Central memory CD8-positive, alpha-beta T cell (primary cell): ENCODE results near the gene APBA3.
A peak's percentile ranks its signal among the peaks of the same experiment; 100 is the strongest.
"Not testable (repeated sequence)": the region's sequence is repeated elsewhere in the genome, so short reads cannot be mapped to it uniquely, and the experiment has no call there.

ENCODE experiments used
- ATAC-seq: fragments of 150-1000 bp; cut with Tn5 transposase; replicated peaks from 2 replicates; pipeline ENCODE4 v1.10.0; 2022; ENCODE audit warnings: mild to moderate bottlenecking, moderate FRiP score, moderate number of reproducible peaks; ENCODE audit not compliant: poor library complexity, severe bottlenecking; ENCODE audit errors: extremely low read depth
- DNase-seq, 2 donors: peaks; one replicate each; pipeline ENCODE4 v3.0.0; 2021; ENCODE audit warnings: low spot score in 2 of 2
- H3K27ac Mint-ChIP-seq: one replicate; pipeline ENCODE4 v1.8.0; 2022; ENCODE audit warnings: low read depth, mild to moderate bottlenecking, moderate library complexity, mixed read lengths
- H3K27me3 Mint-ChIP-seq: one replicate; pipeline ENCODE4 v1.8.0; 2022; ENCODE audit warnings: mixed read lengths
- H3K36me3 Mint-ChIP-seq: one replicate; pipeline ENCODE4 v1.8.0; 2022; ENCODE audit warnings: mild to moderate bottlenecking, moderate library complexity, mixed read lengths; ENCODE audit not compliant: insufficient read depth
- H3K4me1 Mint-ChIP-seq: one replicate; pipeline ENCODE4 v1.8.0; 2022; ENCODE audit warnings: mixed read lengths
- H3K4me3 Mint-ChIP-seq: one replicate; pipeline ENCODE4 v1.8.0; 2022; ENCODE audit warnings: mild to moderate bottlenecking, moderate library complexity, mixed read lengths
- H3K9me3 Mint-ChIP-seq: one replicate; pipeline ENCODE4 v1.8.0; 2022; ENCODE audit warnings: mixed read lengths

APBA3 gene

DNA sequence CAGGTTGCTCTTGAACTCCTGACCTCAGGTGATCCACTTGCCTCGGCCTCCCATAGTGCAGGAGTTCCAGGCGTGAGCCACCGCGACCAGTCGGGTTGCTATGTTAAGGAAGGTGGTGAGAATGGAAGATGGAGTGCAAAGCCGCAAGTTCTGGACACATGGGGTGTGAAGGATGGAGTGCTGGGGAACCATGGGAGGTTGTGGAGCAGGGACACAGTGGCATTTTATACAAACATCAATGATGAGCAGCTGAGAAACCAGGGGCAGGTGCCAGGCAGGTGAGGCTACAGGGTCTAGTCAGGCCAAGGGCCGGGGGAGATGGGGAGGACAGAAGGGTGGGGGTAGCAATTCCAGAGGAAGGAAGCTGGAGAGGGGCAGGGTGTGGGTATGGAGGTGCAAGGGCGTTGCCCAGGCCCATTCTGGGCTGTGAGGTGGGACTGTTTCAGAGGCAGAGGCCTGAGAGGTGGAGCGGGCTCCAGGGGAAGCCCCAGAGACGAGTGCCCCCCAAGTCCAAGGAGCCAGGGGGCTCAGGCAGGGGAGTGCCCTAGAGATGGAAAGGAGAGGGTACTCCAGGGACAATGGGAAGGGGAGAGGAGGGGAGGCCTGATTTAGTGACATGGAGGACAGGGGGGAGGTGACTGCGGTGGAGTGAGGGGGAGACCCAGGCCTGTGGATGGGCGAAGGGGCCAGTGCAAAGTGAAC lies 12.5 kb upstream of the APBA3 start:
- no peaks in the 10 kb centered on the region for H3K9me3 Mint-ChIP-seq

DNA sequence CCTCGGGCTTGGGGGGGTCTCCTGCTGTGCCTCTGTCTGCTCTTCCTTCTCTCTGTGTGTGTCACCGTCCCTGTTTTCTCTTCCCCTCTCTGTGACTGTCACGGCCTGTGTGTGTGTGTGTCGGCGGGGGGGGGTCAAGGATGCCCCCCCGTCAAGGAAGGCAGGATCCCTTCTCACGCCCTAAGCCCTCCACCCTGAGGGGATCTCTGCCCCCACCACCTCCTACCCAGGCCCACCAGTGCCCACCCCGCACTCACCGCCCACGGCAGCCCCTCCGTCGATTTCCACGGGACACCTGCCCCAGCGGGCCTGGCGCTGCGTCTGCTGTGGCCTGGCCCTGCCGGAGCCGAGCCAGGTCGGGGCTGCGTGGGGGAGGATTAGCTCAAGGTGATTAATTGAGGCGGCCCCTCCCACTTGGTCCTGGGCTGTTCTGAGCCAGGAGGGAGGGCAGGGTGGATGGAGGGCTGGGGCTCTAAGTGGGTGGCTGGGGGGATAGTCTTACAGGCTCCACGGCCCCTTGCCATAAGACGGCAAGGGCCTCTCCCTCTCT lies 10.5 kb upstream of the APBA3 start, which contains the start of gene RAX2:
RAX2 (minus strand) TSS at position 323 of the 550 bp plus-strand sequence. CDS start 486 bp downstream, outside the sequence.
- no peaks in the 10 kb centered on the region for H3K9me3 Mint-ChIP-seq
- H3K4me1 Mint-ChIP-seq, result peaks cover 17% of the 10 kb centered on the region
- no peak within 1 kb of the TSS for H3K4me3 Mint-ChIP-seq
- peaks cover 7% of the 10 kb centered on the region for H3K36me3 Mint-ChIP-seq
- DNase-seq (no peak), ATAC-seq (no peak)
- no peaks in the 10 kb centered on the region for H3K27me3 Mint-ChIP-seq
- peak within 1 kb of the TSS; percentile 12 for H3K27ac Mint-ChIP-seq

More for the DNA sequence above, 12.5 kb upstream of the APBA3 start:
- H3K36me3 Mint-ChIP-seq, result peaks cover 5% of the 10 kb centered on the region
- ATAC-seq (no peak), DNase-seq (no peak)
- H3K27me3 Mint-ChIP-seq, result no peaks in the 10 kb centered on the region
- H3K27ac Mint-ChIP-seq, result peak overlapping the region; percentile 40
- peaks cover 14% of the 10 kb centered on the region for H3K4me1 Mint-ChIP-seq
- no peak overlapping the region for H3K4me3 Mint-ChIP-seq

DNA sequence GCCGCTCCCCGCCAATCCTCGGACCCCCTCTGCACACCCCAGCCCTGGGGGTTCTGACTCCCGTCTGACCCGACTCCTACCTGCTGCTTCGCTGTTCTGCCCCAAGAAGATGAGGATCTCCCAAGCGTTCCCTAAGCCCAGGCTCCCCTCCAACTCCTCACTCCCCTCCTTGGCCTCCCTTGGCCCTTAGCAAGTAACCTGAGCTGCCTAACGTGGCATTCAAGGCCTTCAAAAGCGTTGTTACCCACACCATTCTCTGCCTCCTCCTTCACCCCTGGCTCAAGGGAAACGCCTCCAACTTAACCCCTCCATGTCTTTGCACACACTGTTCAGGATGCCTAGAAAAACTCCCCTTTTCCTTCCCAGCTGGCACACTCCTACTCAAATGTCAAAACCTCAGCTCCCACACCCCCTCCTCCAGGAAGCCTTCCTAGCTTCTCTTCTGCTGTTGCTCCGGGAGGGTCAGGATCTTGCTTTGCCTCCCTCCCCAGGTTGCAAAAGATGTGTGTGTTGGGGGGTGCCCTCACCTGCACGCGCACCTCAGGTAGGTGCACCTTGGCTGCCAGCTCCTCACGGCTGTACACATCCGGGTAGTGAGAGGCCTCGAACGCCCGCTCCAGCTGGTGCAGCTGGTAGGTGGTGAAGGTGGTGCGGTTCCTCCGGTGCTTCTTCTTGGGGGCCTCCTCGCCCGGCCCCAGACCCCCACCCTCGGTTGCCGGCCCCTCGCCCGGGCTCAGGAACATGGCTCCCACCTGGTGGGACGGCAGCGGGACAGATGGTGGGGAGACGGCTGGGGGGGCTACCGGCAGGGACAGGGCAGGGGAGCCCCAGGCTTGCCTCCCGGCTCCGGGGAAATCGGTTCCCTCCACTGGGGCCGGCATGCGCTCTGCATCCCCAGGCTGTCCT lies 9.8 kb upstream of the APBA3 start:
- Mint-ChIP-seq H3K27ac (peak overlapping the region; percentile 12), H3K4me1 (peaks cover 23% of the 10 kb centered on the region), H3K27me3 (no peaks in the 10 kb centered on the region), H3K9me3 (no peaks in the 10 kb centered on the region), H3K36me3 (peaks cover 12% of the 10 kb centered on the region), H3K4me3 (no peak overlapping the region)
- ATAC-seq (no peak), DNase-seq (no peak)

DNA sequence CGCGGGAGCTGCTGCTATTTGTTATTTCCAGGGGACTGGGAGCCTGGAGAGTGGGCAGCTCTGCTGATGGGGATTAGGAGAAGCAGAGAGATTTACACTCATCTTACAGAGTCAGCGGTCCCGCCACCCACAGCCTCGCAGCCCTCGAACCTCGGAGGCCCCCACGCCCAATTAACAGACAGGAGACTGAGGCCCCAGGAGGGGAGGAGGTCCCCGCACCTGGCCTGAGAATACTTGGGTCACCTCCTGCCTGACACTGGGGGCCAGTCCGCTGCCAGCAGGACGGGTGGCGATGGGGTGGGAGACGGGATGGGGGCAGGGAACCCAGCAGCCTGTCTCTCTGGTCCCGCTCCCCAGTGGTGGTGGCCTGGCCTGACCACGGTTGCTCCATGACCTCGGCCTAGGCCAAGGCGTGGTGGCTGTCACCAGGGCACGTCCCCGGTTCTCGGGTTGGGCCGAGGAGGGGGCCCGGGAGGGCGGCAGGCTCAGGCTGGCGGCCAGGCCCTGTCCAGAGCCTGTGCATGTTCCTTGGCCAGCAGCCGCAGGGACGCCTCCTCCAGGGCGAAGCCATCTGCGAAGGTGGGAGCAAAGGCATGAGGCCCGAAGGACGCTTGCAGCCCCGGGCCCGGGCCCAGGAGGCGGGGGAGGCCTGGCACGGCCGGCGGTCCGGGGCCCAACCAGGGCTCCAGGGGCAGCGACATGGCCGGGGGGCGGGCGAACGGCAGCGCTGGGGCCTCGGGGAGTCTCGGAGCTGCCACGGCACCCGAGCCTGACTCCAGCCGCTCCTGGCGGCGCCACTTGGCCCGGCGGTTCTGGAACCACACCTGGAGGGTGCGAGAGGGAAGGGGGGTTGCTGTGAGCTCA lies 8.9 kb upstream of the APBA3 start:
- Mint-ChIP-seq H3K4me3 (no peak overlapping the region), H3K27ac (no peak overlapping the region), H3K27me3 (no peaks in the 10 kb centered on the region), H3K36me3 (peaks cover 19% of the 10 kb centered on the region), H3K4me1 (peaks cover 25% of the 10 kb centered on the region), H3K9me3 (no peaks in the 10 kb centered on the region)
- DNase-seq (no peak), ATAC-seq (no peak)

DNA sequence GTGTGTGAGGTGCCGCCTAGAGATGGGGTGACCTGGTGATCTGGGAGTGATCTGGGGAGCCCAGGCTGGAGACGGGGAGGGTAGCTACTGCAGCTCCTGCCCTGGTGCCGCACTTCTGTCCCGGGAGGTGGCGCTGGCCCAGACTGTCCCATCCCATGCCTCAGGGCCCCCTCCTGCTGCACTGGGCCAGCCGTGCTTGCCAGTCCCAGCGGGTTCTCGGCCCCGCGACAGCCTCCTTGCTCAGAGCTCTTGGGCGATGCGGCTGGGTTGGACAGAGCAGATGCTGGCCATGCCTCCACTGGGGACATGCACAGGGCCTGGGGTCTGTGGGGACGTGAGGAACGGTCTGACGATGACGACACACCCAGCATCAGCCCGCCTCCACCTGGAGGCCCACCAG lies 8.0 kb upstream of the APBA3 start:
- Mint-ChIP-seq H3K27ac (no peak overlapping the region), H3K9me3 (no peaks in the 10 kb centered on the region), H3K36me3 (peaks cover 22% of the 10 kb centered on the region), H3K4me1 (peaks cover 23% of the 10 kb centered on the region), H3K27me3 (no peaks in the 10 kb centered on the region), H3K4me3 (no peak overlapping the region)
- DNase-seq, result no peak
- ATAC-seq, result no peak

DNA sequence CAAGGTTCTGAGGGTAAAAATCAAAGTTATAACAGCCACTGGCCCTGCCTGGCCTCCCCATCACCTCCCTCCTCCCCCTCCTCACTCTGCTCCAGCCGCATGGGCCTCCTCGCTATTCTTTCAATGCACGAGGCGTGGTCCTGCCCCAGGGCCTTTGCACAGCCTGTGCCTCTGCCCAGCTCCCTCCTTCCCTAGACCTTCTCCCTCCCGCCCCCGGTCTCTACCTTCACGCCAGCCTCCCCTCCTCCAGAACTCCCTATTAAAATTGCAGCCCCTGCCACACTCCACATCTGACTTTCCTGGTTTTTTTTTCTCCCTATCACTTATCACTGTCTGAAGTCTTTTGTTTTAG lies 7.2 kb upstream of the APBA3 start:
- no peak overlapping the region for H3K27ac Mint-ChIP-seq
- no peaks in the 10 kb centered on the region for H3K9me3 Mint-ChIP-seq
- peaks cover 15% of the 10 kb centered on the region for H3K4me1 Mint-ChIP-seq
- H3K27me3 Mint-ChIP-seq, result no peaks in the 10 kb centered on the region
- ATAC-seq (no peak), DNase-seq (no peak)
- peaks cover 20% of the 10 kb centered on the region for H3K36me3 Mint-ChIP-seq
- H3K4me3 Mint-ChIP-seq, result no peak overlapping the region

DNA sequence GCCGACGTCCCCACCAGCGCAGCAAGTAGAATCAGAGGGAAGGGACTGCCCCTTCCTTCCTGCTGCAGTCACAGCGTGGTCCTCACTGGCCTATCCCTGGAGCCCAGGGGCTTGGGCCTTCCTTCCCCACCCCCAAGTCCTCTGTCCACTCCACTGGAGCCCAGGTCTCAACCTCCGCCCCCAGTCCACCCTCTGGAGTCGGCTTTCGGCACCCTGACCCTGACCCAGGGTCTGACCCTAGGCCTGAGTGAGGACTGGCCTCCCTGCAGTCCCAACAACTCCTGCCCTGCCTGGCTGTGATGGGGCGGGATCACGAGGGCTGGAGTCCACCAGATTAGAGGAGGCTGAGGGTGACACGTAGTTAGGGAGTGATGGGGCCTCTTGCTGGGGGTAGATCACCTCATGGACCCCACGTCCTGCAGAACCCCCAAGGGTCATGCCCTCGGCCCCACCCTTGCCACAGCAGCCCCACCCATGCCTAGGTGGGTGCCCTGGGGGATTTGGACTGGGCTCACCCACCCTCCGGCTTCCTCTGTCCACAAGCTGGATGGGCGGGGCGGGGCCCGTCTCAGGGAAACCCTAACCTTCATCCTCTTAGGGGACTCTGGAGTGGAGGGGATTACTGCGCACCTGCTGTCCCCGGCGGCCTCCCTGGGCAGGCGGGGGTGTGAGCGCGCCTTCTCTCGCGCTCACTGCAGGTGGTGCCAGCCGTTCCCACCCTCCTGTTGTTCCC lies 6.7 kb upstream of the APBA3 start:
- Mint-ChIP-seq H3K4me3 (no peak overlapping the region), H3K36me3 (peaks cover 20% of the 10 kb centered on the region), H3K27ac (no peak overlapping the region), H3K27me3 (no peaks in the 10 kb centered on the region), H3K9me3 (no peaks in the 10 kb centered on the region), H3K4me1 (peaks cover 15% of the 10 kb centered on the region)
- no peak for ATAC-seq
- DNase-seq, result no peak

DNA sequence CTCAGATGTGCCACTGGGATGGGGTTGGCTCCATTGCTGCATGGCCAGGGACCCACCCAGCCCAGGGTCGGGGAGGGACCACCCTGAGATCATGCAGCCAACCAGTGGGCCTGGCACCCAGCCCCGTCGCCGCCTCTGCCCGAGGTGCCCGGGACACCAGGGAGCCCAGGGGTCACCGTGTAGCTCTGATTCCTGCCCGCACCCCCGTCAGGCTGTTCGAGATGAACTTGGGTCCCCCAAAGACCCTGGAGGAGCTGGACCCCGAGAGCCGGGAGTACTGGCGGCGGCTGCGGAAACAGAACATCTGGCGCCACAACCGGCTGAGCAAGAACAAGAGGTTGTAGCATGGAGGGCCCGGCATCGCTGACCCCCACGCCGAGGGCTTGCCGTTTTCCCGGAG lies 5.6 kb upstream of the APBA3 start:
- Mint-ChIP-seq H3K9me3 (no peaks in the 10 kb centered on the region), H3K36me3 (peaks cover 27% of the 10 kb centered on the region), H3K4me1 (peaks cover 25% of the 10 kb centered on the region), H3K27me3 (no peaks in the 10 kb centered on the region), H3K27ac (peak overlapping the region; percentile 62), H3K4me3 (no peak overlapping the region)
- ATAC-seq (no peak), DNase-seq (no peak)

DNA sequence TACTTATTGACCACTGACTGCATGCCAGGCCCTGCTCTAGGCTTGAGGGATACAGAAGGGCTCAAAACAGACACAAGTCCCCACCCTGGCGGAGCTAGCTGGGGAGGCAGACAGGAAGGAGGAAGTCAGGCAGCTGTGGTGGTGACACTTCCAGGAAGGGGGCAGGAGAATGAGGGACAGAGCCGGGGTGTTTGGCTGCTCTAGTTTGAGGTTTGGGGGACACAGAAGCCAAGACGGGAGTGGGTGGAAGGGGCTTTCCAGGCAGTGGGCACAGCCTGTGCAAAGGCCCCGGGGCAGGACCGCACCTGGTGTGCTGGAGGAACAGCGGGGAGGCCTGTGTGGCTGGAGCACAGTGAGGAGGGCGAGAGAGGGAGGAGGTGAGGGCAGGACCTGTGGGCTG lies 5.0 kb upstream of the APBA3 start:
- H3K4me1 Mint-ChIP-seq, result peaks cover 30% of the 10 kb centered on the region
- no peak for DNase-seq
- no peaks in the 10 kb centered on the region for H3K27me3 Mint-ChIP-seq
- peaks cover 30% of the 10 kb centered on the region for H3K36me3 Mint-ChIP-seq
- peak overlapping the region; percentile 62 for H3K27ac Mint-ChIP-seq
- H3K4me3 Mint-ChIP-seq, result peak overlapping the region; percentile 53
- no peaks in the 10 kb centered on the region for H3K9me3 Mint-ChIP-seq
- ATAC-seq, result no peak

DNA sequence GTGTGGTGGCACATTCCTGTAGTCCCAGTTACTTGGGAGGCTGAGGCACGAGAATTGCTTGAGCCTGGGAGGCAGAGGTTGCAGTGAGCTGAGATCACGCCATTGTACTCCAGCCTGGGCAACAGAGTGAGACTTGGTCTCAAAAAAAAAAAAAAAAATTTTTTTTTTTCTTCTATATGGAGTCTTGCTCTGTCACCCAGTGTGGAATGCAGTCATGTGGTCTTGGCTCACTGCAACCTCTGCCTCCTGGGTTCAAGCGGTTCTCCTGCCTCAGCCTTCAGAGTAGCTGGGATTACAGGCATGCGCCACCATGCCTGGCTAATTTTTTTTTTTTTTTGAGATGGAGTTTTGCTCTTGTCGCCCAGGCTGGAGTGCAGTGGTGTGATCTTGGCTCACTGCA lies 4.3 kb upstream of the APBA3 start:
- not testable (repeated sequence) for H3K27me3 Mint-ChIP-seq, H3K27ac Mint-ChIP-seq, ATAC-seq, DNase-seq, H3K9me3 Mint-ChIP-seq, H3K4me3 Mint-ChIP-seq
- Mint-ChIP-seq H3K4me1 (peaks cover 38% of the 10 kb centered on the region), H3K36me3 (peaks cover 38% of the 10 kb centered on the region)

DNA sequence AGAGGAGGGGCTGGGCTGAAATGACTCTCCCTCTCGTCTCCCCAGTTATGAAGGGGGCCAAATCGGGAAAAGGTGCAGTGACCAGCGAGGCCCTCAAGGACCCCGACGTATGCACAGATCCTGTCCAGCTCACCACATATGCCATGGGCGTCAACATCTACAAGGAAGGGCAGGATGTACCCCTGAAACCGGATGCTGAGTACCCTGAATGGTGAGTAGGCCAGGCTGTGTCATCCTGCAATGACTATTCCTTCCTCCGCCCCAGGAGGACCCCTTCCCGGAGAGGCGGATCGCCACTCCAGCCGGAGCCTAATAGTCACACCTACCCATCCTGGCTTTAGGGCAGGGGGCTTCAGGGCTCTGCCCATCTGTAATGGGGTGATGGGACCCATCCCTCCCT lies 3.6 kb upstream of the APBA3 start:
- Mint-ChIP-seq H3K9me3 (no peaks in the 10 kb centered on the region), H3K4me1 (peaks cover 40% of the 10 kb centered on the region), H3K27me3 (no peaks in the 10 kb centered on the region), H3K27ac (no peak overlapping the region), H3K36me3 (peaks cover 41% of the 10 kb centered on the region), H3K4me3 (no peak overlapping the region)
- ATAC-seq, result no peak
- no peak for DNase-seq
